H54 (cell line): ENCODE data around the gene NUP210.
A peak's percentile ranks its signal among the peaks of the same experiment; 100 is the strongest.

ENCODE experiments used
- DNase-seq: peaks from one replicate; pipeline ENCODE4 v3.0.0; 2011; ENCODE audit warnings: low spot score, mixed read lengths; ENCODE audit not compliant: insufficient read length
- FAIRE-seq: peaks from 3 replicates; lab custom pipeline; 2011; peaks lifted over from hg19 to GRCh38; lab: Jason Lieb, UNC
- POLR2A ChIP-seq: IDR thresholded peaks from 2 replicates; pipeline ENCODE4 v1.6.1; 2011; ENCODE audit warnings: low read depth, mild to moderate bottlenecking, low read length

Gene NUP210

GRCh38 chr3:13420045-13420830 lies at the start of gene NUP210:
Gene NUP210, minus strand, starts transcription at chr3:13420322. Its CDS starts 96 bp downstream, at chr3:13420226.
- no peak for FAIRE-seq
- no peak for DNase-seq
- no peak for TF ChIP-seq POLR2A

- no peak for TF ChIP-seq POLR2A
- FAIRE-seq (no peak), DNase-seq (no peak)
These were observed 46.7 kb upstream of the NUP210 start for GRCh38 chr3:13466781-13467180.

- DNase-seq, result no peak
- no peak for TF ChIP-seq POLR2A
These were observed 45.2 kb upstream of the NUP210 start for GRCh38 chr3:13465236-13465873.

GRCh38 chr3:13463618-13464400 lies 43.7 kb upstream of the NUP210 start:
- DNase-seq (no peak), FAIRE-seq (no peak)
- TF ChIP-seq POLR2A, result no peak

More at GRCh38 chr3:13465236-13465873, 45.2 kb upstream of the NUP210 start:
- no peak for FAIRE-seq

GRCh38 chr3:13462822-13463221 lies 42.7 kb upstream of the NUP210 start:
- no peak for TF ChIP-seq POLR2A
- no peak for DNase-seq
- no peak for FAIRE-seq

- DNase-seq (no peak), FAIRE-seq (no peak)
- TF ChIP-seq POLR2A, result no peak
These were observed 42.1 kb upstream of the NUP210 start for GRCh38 chr3:13462125-13462629.

DNA sequence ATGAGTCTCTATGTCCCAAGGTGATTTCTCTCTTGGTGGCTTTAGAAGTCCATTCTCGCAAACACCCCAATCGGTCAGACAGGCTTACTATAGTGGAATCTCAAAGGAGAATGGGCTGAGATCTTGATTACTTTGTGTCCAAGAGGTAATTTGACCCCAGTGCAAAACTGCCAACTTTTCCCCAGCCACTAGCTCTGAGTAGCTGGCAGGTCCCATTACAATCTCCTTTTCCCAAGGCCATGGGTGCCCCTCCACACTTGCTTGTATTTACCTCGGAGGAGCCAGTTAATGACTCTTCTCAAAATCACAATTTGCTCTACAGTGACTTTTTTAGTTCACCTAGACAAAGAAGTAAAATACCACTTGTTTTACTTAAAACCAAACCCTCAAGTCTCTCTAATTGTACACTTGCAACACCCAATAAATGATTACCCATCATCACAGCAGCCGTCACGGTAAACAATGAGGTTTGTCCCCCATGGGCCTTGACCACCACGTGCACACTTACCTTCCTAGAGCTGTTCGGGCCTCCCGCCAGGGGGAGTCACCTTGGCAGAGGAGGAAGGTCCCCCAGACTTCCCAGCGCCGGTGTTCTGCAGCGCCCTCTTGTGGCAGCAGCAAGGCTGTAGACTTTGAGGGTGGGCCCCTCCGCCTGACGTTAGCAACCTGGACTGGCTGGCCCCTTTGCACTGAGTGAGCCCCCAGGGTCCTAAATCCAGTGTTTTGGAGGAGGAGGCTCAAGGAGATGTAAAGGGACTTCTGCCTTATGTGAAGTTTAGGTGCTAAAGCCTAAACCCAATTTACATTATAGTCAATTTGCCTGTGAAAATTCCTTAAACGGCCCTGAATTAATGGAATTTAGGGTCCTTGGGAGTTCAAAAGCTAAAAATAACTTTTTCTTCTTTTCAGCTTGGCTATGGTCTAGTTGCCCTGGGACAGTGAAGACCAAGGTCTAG lies 41.3 kb upstream of the NUP210 start:
- FAIRE-seq (no peak), DNase-seq (peak; percentile 32)
- TF ChIP-seq POLR2A, result no peak

- FAIRE-seq, result no peak
- no peak for DNase-seq
- no peak for TF ChIP-seq POLR2A
These were observed 40.2 kb upstream of the NUP210 start for GRCh38 chr3:13460341-13460736.

- FAIRE-seq (no peak), DNase-seq (no peak)
- no peak for TF ChIP-seq POLR2A
These were observed 39.7 kb upstream of the NUP210 start for GRCh38 chr3:13459605-13460340.

DNA sequence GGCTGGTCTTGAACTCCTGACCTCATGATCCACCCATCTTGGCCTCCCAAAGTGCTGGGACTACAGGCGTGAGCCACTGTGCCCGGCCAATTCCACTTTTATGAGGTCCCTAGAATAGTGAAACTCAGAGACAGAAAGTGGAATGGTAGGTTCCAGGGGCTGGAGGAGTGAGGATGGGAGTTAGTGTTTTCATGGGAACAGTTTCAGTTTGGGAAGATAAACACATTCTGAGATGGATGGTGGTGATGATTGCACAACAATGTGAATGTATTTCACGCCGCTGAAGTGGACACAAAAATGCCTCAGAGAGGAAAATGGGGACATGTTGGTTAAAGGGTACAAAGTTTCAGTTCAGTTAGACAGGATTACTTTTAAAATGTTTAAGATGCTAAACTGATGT lies 37.5 kb upstream of the NUP210 start:
- DNase-seq, result no peak
- no peak for FAIRE-seq
- no peak for TF ChIP-seq POLR2A

DNA sequence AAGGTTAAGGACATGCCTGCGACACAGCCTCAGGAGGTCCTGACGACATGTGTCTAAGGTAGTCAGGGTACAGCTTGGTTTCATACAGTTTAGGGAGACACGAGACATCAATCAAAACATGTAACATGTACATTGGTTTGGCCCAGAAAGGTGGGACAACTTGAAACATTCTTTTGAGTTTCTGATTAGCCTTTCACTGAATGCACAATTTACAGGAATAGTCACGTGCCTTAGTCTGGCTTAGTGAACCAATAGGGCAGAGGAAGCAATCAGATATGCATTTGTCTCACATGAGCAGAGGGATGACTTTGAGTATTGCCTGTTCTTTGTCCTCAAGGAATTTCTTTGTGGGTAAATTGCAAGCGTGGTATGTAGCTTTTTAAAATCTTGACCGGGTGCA lies 35.5 kb upstream of the NUP210 start:
- no peak for DNase-seq
- TF ChIP-seq POLR2A, result no peak
- FAIRE-seq, result no peak

- DNase-seq (peak; percentile 33), FAIRE-seq (no peak)
- no peak for TF ChIP-seq POLR2A
These were observed 32.6 kb upstream of the NUP210 start for GRCh38 chr3:13452490-13453335.
